ENCODE data around the gene AMN1. TPM values are rescaled to one million over a fixed set of nuclear protein-coding genes. Genes with fewer than 3 reads are reported as not detected.
"Not testable (repeated sequence)": the region's sequence is repeated elsewhere in the genome, so short reads cannot be mapped to it uniquely, and the experiment has no call there.

Gene AMN1
- total RNA-seq, 4 donors from 2014 or later, result 3.4 to 16.4 (median 10.5) TPM

- Histone ChIP-seq H3K9me3 (no peaks in the 10 kb centered on the region), H3K4me3 (no peak overlapping the region), H3K27ac (no peak overlapping the region), H3K27me3 (no peaks in the 10 kb centered on the region), H3K36me3 (no peaks in the 10 kb centered on the region), H3K4me1 (peaks cover 17% of the 10 kb centered on the region)
- TF ChIP-seq EP300 (IDR thresholded peaks at IDR 0.05), result no peak
- no peak for TF ChIP-seq POLR2AphosphoS5 (IDR thresholded peaks at IDR 0.05)
- no peak for TF ChIP-seq CTCF (IDR thresholded peaks at IDR 0.05)
- TF ChIP-seq POLR2A (IDR thresholded peaks at IDR 0.05), result no peak
- WGBS, result 80% methylated on average over 4 of the region's 4 CpGs
- no peak for DNase-seq (ENCODE audit: low spot score in 2 of 2)
Measured at GRCh38 chr12:31752450-31752849, 23.6 kb upstream of the AMN1 start.

- no peaks in the 10 kb centered on the region for H3K9me3 ChIP-seq
- H3K36me3 ChIP-seq, result no peaks in the 10 kb centered on the region
- DNase-seq (ENCODE audit: low spot score in 2 of 2), result no peak
- H3K27me3 ChIP-seq, result no peaks in the 10 kb centered on the region
- no peak overlapping the region for H3K4me3 ChIP-seq
- TF ChIP-seq POLR2A (IDR thresholded peaks at IDR 0.05), result no peak
- TF ChIP-seq EP300 (IDR thresholded peaks at IDR 0.05), result no peak
- TF ChIP-seq POLR2AphosphoS5 (IDR thresholded peaks at IDR 0.05), result no peak
- no peak for TF ChIP-seq CTCF (IDR thresholded peaks at IDR 0.05)
- H3K4me1 ChIP-seq, result peaks cover 29% of the 10 kb centered on the region
- 63% methylated on average over 2 of the region's 2 CpGs for WGBS
- no peak overlapping the region for H3K27ac ChIP-seq
Measured at GRCh38 chr12:31751085-31751484, 22.3 kb upstream of the AMN1 start.

- Histone ChIP-seq H3K27me3 (no peaks in the 10 kb centered on the region), H3K4me3 (no peak overlapping the region), H3K27ac (no peak overlapping the region), H3K4me1 (peaks cover 31% of the 10 kb centered on the region), H3K36me3 (no peaks in the 10 kb centered on the region), H3K9me3 (no peaks in the 10 kb centered on the region)
- no peak for DNase-seq (ENCODE audit: low spot score in 2 of 2)
- 57% methylated on average over 2 of the region's 2 CpGs for WGBS
- TF ChIP-seq POLR2A (IDR thresholded peaks at IDR 0.05) (no peak), EP300 (IDR thresholded peaks at IDR 0.05) (no peak), CTCF (IDR thresholded peaks at IDR 0.05) (no peak), POLR2AphosphoS5 (IDR thresholded peaks at IDR 0.05) (no peak)
Measured at GRCh38 chr12:31750747-31751039, 21.9 kb upstream of the AMN1 start.

GRCh38 chr12:31749024-31749704 is 20.3 kb upstream of the AMN1 start:
- no peaks in the 10 kb centered on the region for H3K27me3 ChIP-seq
- peaks cover 36% of the 10 kb centered on the region for H3K4me1 ChIP-seq
- no peak overlapping the region for H3K4me3 ChIP-seq
- 27% methylated on average over 5 of the region's 5 CpGs for WGBS
- peak in 1 of 2 donors; percentile 78 for DNase-seq (ENCODE audit: low spot score in 2 of 2)
- H3K9me3 ChIP-seq, result no peaks in the 10 kb centered on the region
- no peak for TF ChIP-seq EP300 (IDR thresholded peaks at IDR 0.05)
- peak; percentile 32 to 96 (median 95) for TF ChIP-seq POLR2AphosphoS5 (IDR thresholded peaks at IDR 0.05)
- peak overlapping the region; percentile 72 for H3K27ac ChIP-seq
- H3K36me3 ChIP-seq, result no peaks in the 10 kb centered on the region

GRCh38 chr12:31745242-31745641 is 16.4 kb upstream of the AMN1 start:
- DNase-seq (ENCODE audit: low spot score in 2 of 2), result no peak
- Histone ChIP-seq H3K27me3 (no peaks in the 10 kb centered on the region), H3K4me3 (no peak overlapping the region), H3K27ac (no peak overlapping the region), H3K36me3 (no peaks in the 10 kb centered on the region), H3K9me3 (no peaks in the 10 kb centered on the region), H3K4me1 (peaks cover 38% of the 10 kb centered on the region)
- WGBS, result 86% methylated on average over 2 of the region's 2 CpGs
- TF ChIP-seq POLR2A (IDR thresholded peaks at IDR 0.05) (no peak), EP300 (IDR thresholded peaks at IDR 0.05) (no peak), POLR2AphosphoS5 (IDR thresholded peaks at IDR 0.05) (no peak), CTCF (IDR thresholded peaks at IDR 0.05) (no peak)

GRCh38 chr12:31744363-31744762 is 15.5 kb upstream of the AMN1 start:
- Histone ChIP-seq H3K4me1 (peaks cover 33% of the 10 kb centered on the region), H3K27ac (peak overlapping the region; percentile 23)
- not testable (repeated sequence) for DNase-seq (ENCODE audit: low spot score in 2 of 2)

More at GRCh38 chr12:31744363-31744762, 15.5 kb upstream of the AMN1 start:
- H3K36me3 ChIP-seq, H3K4me3 ChIP-seq, H3K9me3 ChIP-seq, H3K27me3 ChIP-seq: not testable (repeated sequence)
- WGBS, result 62% methylated on average over 4 of the region's 4 CpGs

All from suprapubic skin (tissue), 4 donors.